GM18508 (cell line): Measurements from ENCODE around the gene RPS24.

Experiments used
- ATAC-seq: cut with Tn5 transposase; IDR thresholded peaks from one replicate; pipeline ENCODE4 v1.9.1; 2021; ENCODE audit warnings: moderate number of reproducible peaks; ENCODE audit not compliant: insufficient read depth, unreplicated experiment

Gene RPS24

DNA sequence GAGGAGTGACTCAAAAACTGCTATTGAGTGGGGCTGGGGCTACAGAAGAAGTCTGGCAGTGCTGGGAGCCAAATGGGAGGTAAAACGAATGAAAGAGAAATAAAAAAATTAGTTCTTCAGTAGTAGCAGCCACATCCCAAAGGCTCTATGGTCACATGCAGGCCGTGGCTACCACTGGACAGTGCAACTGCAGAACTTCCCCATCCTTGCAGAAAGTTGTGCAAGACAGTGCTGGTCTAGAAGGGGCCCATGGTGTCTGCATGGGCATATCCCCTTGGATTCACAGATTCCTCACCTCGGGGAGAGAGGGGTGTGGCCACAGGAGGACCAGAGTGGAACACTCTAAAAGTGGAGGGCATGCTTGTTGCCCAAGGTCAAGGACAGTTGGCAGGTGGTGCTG, 47.6 kb downstream of the RPS24 start:
- no peak for ATAC-seq

DNA sequence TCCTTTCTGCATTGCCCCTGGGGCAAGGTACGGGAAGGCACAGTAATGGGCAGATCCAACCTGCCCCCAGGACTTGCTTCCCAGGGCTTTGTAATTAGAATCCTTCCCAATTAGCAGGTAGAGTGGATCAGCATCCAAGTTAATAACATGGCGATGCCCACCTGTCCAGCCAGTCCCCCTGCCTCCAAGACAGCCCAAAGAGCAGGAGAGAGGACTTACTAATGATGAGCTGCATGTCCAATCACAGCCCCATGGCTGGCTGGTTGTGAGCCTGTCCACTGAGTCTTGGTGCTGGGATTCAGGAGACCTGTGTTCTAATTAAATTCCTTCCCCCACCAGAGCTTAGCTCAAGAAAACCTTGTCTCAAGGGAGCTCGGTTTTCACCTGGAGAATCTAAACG, 49.0 kb downstream of the RPS24 start:
- no peak for ATAC-seq
